HepG2 (cell line): ENCODE data around the gene CTU2. TPM values are rescaled to one million over a fixed set of nuclear protein-coding genes. Genes with fewer than 3 reads are reported as not detected.

ENCODE experiments used
- FOSL1 ChIP-seq: sonication (generic); formaldehyde crosslinking; IDR thresholded peaks from 2 replicates; pipeline ENCODE4 v1.9.0; 2021; ENCODE audit warnings: missing genetic modification reagents, borderline replicate concordance
- HMG20A ChIP-seq: IDR thresholded peaks from 2 replicates; pipeline ENCODE4 v1.6.1; 2016; ENCODE audit warnings: borderline replicate concordance
- HOXA5 ChIP-seq: sonication (generic); formaldehyde crosslinking; IDR thresholded peaks from 2 replicates; pipeline ENCODE4 v1.4.0; 2020; ENCODE audit warnings: missing genetic modification reagents
- PHB2 ChIP-seq: fragments of 450-650 bp; IDR thresholded peaks from 2 replicates; pipeline ENCODE4 v1.6.1; 2018; ENCODE audit not compliant: partially characterized antibody
- RBM22 ChIP-seq: fragments of 200-400 bp; formaldehyde crosslinking; optimal IDR thresholded peaks from 2 replicates; pipeline ENCODE3; 2017; ENCODE audit warnings: mild to moderate bottlenecking, low read length, moderate library complexity
- TAF15 ChIP-seq: fragments of 200-400 bp; formaldehyde crosslinking; IDR thresholded peaks from one replicate; pipeline ENCODE4 v1.6.1; 2018; ENCODE audit warnings: mild to moderate bottlenecking, low read depth, low read length; ENCODE audit not compliant: poor library complexity, severe bottlenecking
- ZBTB1 ChIP-seq: sonication (generic); formaldehyde crosslinking; IDR thresholded peaks from 2 replicates; pipeline ENCODE4 v1.4.0; 2020; ENCODE audit warnings: missing genetic modification reagents, borderline replicate concordance
- ZNF333 ChIP-seq: sonication (generic); formaldehyde crosslinking; IDR thresholded peaks from 2 replicates; pipeline ENCODE4 v1.4.0; 2020; ENCODE audit warnings: mild to moderate bottlenecking, missing genetic modification reagents, borderline replicate concordance
- ZNF350 ChIP-seq: sonication (generic); formaldehyde crosslinking; IDR thresholded peaks from 2 replicates; pipeline ENCODE4 v1.4.0; 2020; ENCODE audit warnings: mild to moderate bottlenecking, low read depth, missing genetic modification reagents, borderline replicate concordance
- ZNF484 ChIP-seq: sonication (generic); formaldehyde crosslinking; IDR thresholded peaks from 2 replicates; pipeline ENCODE4 v1.5.1; 2020; ENCODE audit warnings: mild to moderate bottlenecking, low read depth, missing genetic modification reagents, borderline replicate concordance
- ZNF619 ChIP-seq: sonication (generic); formaldehyde crosslinking; IDR thresholded peaks from 2 replicates; pipeline ENCODE4 v1.4.0; 2020; ENCODE audit warnings: mild to moderate bottlenecking, missing genetic modification reagents
- ZNF761 ChIP-seq: sonication (generic); formaldehyde crosslinking; conservative IDR thresholded peaks from 2 replicates; pipeline ENCODE4 v1.4.0; 2020; ENCODE audit warnings: mild to moderate bottlenecking, missing genetic modification reagents
- ZNF777 ChIP-seq: sonication (generic); formaldehyde crosslinking; IDR thresholded peaks from 2 replicates; pipeline ENCODE4 v1.4.0; 2020; ENCODE audit warnings: missing genetic modification reagents
- polyA plus RNA-seq, 8 experiments: library from polyadenylated mRNA; depleted of rRNA in 3 of 8; stranded (reverse) in 7 of 8; unstranded in 1 of 8; fragments of >200 nt; fragmentation: Illumina TruSeq in 4 of 8; extraction: Trizol in 4 of 8; gene quantifications; 2 replicates each; pipeline versions ENCODE4 v1.2.1 to v1.2.3, GENCODE V29; 2011 to 2016; ENCODE audit warnings: low read depth in 4 of 8, missing spikeins in 1 of 8, mixed read lengths in 1 of 8; ENCODE audit not compliant: insufficient read depth in 1 of 8
- total RNA-seq, 5 experiments: library from RNA; depleted of rRNA; stranded (reverse); fragments of >200 nt; fragmentation: Illumina TruSeq; extraction: Trizol; gene quantifications; 2 replicates each; pipeline ENCODE4 v1.2.3, GENCODE V29; 2016; ENCODE audit warnings: low read depth in 1 of 5
- TF ChIP-seq, protein P1 (sequence below): sonication (generic); formaldehyde crosslinking; conservative IDR thresholded peaks from 2 replicates; pipeline ENCODE4 v1.4.0; 2020; ENCODE audit warnings: missing genetic modification reagents
- TF ChIP-seq, protein P2 (sequence below): sonication (generic); formaldehyde crosslinking; IDR thresholded peaks from 2 replicates; pipeline ENCODE4 v1.8.1; 2023; ENCODE audit warnings: missing genetic modification reagents, mild to moderate bottlenecking, borderline replicate concordance
- TF ChIP-seq, protein P3 (sequence below): sonication (generic); formaldehyde crosslinking; IDR thresholded peaks from 2 replicates; pipeline ENCODE4 v1.8.1; 2023; ENCODE audit warnings: missing genetic modification reagents, inconsistent platforms, borderline replicate concordance
- TF ChIP-seq, protein P4 (sequence below): sonication (generic); formaldehyde crosslinking; IDR thresholded peaks from 2 replicates; pipeline ENCODE4 v1.5.1; 2020; ENCODE audit warnings: missing genetic modification reagents, mild to moderate bottlenecking, borderline replicate concordance
- TF ChIP-seq, protein P5 (sequence below), 2 experiments: sonication (generic) in 1 of 2; formaldehyde crosslinking in 1 of 2; IDR thresholded peaks; 2 replicates each; pipeline versions ENCODE4 v1.6.1 to v1.9.0; 2014 to 2022; ENCODE audit warnings: antibody characterized with exemption in 1 of 2, borderline replicate concordance in 1 of 2, inconsistent platforms in 1 of 2, low read depth in 1 of 2, missing genetic modification reagents in 1 of 2

CTU2 gene
- total and polyA plus RNA-seq, 2 of the 13 experiments (the other 11 are each of a cell fraction or from before 2014, with no cell fraction given) = 13.3 to 21.9 TPM

DNA sequence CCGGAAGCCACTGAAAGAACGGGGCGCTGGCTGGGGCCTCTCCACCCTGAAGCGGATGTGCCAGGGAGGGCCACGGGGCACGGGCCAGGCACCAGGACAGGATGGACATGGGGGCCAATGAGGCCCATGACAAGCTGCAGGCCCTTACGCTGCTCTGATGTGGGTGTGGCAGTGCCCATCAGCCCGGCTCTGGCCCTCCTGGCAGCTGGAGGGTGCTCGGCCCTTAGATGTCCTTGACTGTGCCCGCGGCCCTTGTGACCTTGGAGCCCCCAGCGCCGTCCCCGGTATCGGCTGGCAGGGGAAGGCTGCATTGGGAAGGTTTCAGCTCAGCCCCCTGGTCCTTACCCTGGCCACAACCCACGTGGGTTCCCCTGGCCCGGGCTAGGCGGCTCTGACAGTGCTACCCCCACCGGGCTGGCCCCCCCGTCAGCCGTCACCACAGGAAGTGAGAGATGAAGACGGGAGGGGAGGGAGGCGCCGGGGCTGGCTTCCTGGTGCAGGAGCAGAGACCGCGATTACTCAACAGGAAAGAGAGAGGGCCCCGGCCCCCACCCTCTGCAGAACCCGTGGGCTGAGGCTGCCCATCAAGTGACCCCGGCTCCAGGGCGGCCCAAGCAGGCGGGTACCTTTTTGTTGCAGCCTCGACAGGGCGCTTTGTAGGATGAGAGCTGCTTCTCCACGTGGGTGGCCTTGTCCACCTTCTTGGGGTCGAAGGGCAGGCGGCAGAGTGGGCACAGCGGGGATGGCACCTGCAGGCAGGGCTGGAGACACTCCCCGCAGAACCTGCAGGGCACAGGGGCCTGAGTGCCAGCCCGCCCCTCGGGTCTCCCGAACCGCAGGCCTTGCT lies 5.4 kb upstream of the CTU2 start (continued):
- TF ChIP-seq FOSL1 (CRISPR knock-in tag) (no peak), ZNF350 (CRISPR knock-in tag) (peak; percentile 96; the same call in 1 of the 2 replicates), ZNF619 (peak; percentile 83; the same call in 1 of the 2 replicates), RBM22 (no peak), TAF15 (peak; percentile 71), ZNF333 (CRISPR knock-in tag) (peak; percentile 72; the same call in 1 of the 2 replicates), ZNF761 (CRISPR knock-in tag) (no peak), ZNF484 (no peak), PHB2 (no peak), ZBTB1 (CRISPR knock-in tag) (no peak), HOXA5 (CRISPR knock-in tag) (peak; percentile 81; the same call in 1 of the 2 replicates), ZNF777 (CRISPR knock-in tag) (0 out of 2 replicates have a peak, but pooled peaks have one; percentile 37), HMG20A (no peak)
- TF ChIP-seq, protein P1, sequence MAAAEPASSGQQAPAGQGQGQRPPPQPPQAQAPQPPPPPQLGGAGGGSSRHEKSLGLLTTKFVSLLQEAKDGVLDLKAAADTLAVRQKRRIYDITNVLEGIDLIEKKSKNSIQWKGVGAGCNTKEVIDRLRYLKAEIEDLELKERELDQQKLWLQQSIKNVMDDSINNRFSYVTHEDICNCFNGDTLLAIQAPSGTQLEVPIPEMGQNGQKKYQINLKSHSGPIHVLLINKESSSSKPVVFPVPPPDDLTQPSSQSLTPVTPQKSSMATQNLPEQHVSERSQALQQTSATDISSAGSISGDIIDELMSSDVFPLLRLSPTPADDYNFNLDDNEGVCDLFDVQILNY (CRISPR knock-in tag) = no peak; the same call in 1 of the 2 replicates
- TF ChIP-seq, protein P2, sequence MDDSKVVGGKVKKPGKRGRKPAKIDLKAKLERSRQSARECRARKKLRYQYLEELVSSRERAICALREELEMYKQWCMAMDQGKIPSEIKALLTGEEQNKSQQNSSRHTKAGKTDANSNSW (CRISPR knock-in tag) = no peak
- TF ChIP-seq, protein P3, sequence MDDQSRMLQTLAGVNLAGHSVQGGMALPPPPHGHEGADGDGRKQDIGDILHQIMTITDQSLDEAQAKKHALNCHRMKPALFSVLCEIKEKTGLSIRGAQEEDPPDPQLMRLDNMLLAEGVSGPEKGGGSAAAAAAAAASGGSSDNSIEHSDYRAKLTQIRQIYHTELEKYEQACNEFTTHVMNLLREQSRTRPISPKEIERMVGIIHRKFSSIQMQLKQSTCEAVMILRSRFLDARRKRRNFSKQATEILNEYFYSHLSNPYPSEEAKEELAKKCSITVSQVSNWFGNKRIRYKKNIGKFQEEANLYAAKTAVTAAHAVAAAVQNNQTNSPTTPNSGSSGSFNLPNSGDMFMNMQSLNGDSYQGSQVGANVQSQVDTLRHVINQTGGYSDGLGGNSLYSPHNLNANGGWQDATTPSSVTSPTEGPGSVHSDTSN (CRISPR knock-in tag) = no peak
- TF ChIP-seq, protein P4, sequence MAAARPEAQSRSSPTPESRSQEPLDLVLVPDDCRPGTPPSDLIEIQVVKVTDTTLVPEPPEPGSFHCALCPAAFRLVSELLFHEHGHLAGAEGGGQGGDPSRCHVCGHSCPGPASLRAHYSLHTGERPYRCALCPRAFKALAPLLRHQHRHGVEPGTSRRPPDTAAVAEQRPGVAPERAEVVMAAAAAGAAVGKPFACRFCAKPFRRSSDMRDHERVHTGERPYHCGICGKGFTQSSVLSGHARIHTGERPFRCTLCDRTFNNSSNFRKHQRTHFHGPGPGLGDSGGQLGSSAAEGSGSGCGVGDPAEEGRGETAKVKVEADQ = 0 out of 2 replicates have a peak, but pooled peaks have one; percentile 21
- TF ChIP-seq, protein P5, sequence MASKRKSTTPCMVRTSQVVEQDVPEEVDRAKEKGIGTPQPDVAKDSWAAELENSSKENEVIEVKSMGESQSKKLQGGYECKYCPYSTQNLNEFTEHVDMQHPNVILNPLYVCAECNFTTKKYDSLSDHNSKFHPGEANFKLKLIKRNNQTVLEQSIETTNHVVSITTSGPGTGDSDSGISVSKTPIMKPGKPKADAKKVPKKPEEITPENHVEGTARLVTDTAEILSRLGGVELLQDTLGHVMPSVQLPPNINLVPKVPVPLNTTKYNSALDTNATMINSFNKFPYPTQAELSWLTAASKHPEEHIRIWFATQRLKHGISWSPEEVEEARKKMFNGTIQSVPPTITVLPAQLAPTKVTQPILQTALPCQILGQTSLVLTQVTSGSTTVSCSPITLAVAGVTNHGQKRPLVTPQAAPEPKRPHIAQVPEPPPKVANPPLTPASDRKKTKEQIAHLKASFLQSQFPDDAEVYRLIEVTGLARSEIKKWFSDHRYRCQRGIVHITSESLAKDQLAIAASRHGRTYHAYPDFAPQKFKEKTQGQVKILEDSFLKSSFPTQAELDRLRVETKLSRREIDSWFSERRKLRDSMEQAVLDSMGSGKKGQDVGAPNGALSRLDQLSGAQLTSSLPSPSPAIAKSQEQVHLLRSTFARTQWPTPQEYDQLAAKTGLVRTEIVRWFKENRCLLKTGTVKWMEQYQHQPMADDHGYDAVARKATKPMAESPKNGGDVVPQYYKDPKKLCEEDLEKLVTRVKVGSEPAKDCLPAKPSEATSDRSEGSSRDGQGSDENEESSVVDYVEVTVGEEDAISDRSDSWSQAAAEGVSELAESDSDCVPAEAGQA (IDR thresholded peaks at IDR 0.05; ENCODE audit: low read depth) = no peak
- TF ChIP-seq, protein P5 (CRISPR knock-in tag; IDR thresholded peaks at IDR 0.05; ENCODE audit: borderline replicate concordance) = no peak
